Liver (tissue), 9 donors: ENCODE data around the gene RIT1. TPM values are rescaled to one million over a fixed set of nuclear protein-coding genes. Genes with fewer than 3 reads are reported as not detected.

Source experiments
- DNase-seq: peaks from one replicate; pipeline ENCODE4 v3.0.0-alpha.2; 2017; ENCODE audit warnings: low spot score
- H3K27ac ChIP-seq, 2 donors: one replicate each; pipeline ENCODE4 v1.7.0; 2013; ENCODE audit warnings: inconsistent platforms in 2 of 2, low read length in 2 of 2, control low read depth in 1 of 2, low read depth in 1 of 2, mild to moderate bottlenecking in 1 of 2
- H3K27me3 ChIP-seq, 4 donors: one replicate each; pipeline versions ENCODE4 v1.6.1 to v1.7.0; 2013; ENCODE audit warnings: low read length in 3 of 4, inconsistent platforms in 1 of 4, mild to moderate bottlenecking in 1 of 4, moderate library complexity in 1 of 4; ENCODE audit not compliant: control insufficient read depth in 4 of 4, insufficient read depth in 4 of 4
- H3K36me3 ChIP-seq, 4 donors: one replicate each; pipeline versions ENCODE4 v1.6.1 to v1.7.0; 2013; ENCODE audit warnings: low read length in 3 of 4, mild to moderate bottlenecking in 3 of 4, low read depth in 1 of 4, moderate library complexity in 1 of 4; ENCODE audit not compliant: control insufficient read depth in 4 of 4, insufficient read depth in 3 of 4
- H3K4me1 ChIP-seq, 4 donors: one replicate each; pipeline versions ENCODE4 v1.6.1 to v1.7.0; 2013; ENCODE audit warnings: low read length in 3 of 4, mild to moderate bottlenecking in 3 of 4, moderate library complexity in 1 of 4; ENCODE audit not compliant: control insufficient read depth in 4 of 4, insufficient read depth in 4 of 4
- H3K4me3 ChIP-seq, 3 donors: one replicate each; pipeline versions ENCODE4 v1.6.1 to v1.7.0; 2013; ENCODE audit warnings: low read length in 3 of 3, control low read depth in 1 of 3, low read depth in 1 of 3, mild to moderate bottlenecking in 1 of 3
- H3K9ac ChIP-seq, 2 donors: one replicate each; pipeline ENCODE4 v1.7.0; 2013; ENCODE audit warnings: low read length in 2 of 2, mild to moderate bottlenecking in 2 of 2, moderate library complexity in 2 of 2, control low read depth in 1 of 2, low read depth in 1 of 2
- H3K9me3 ChIP-seq, 4 donors: one replicate each; pipeline versions ENCODE4 v1.6.1 to v1.7.0; 2013; ENCODE audit warnings: low read length in 3 of 4; ENCODE audit not compliant: control insufficient read depth in 4 of 4
- FOXA1 ChIP-seq: IDR thresholded peaks from 2 replicates; pipeline ENCODE4 v1.6.1; 2016; ENCODE audit warnings: antibody characterized with exemption
- FOXA2 ChIP-seq: IDR thresholded peaks from 2 replicates; pipeline ENCODE4 v1.6.1; 2016; ENCODE audit warnings: antibody characterized with exemption
- GABPA ChIP-seq, 2 donors: IDR thresholded peaks in 1 of 2; conservative IDR thresholded peaks in 1 of 2; 2 replicates each; pipeline ENCODE4 v1.6.1; 2016; ENCODE audit warnings: antibody characterized with exemption in 2 of 2, mild to moderate bottlenecking in 1 of 2, moderate library complexity in 1 of 2
- HNF4A ChIP-seq, 2 donors: conservative IDR thresholded peaks; 2 replicates each; pipeline ENCODE4 v1.6.1; 2016; ENCODE audit warnings: antibody characterized with exemption in 2 of 2, mild to moderate bottlenecking in 2 of 2
- HNF4G ChIP-seq: IDR thresholded peaks from 2 replicates; pipeline ENCODE4 v1.6.1; 2016; ENCODE audit warnings: antibody characterized with exemption
- JUND ChIP-seq, 2 donors: IDR thresholded peaks; 2 replicates each; pipeline ENCODE4 v1.6.1; 2016; ENCODE audit warnings: antibody characterized with exemption in 2 of 2
- NR2F2 ChIP-seq: IDR thresholded peaks from 2 replicates; pipeline ENCODE4 v1.6.1; 2016; ENCODE audit warnings: antibody characterized with exemption
- RAD21 ChIP-seq, 2 donors: IDR thresholded peaks; 2 replicates each; pipeline ENCODE4 v1.6.1; 2016; ENCODE audit warnings: antibody characterized with exemption in 2 of 2, mild to moderate bottlenecking in 2 of 2
- RXRA ChIP-seq, 2 donors: IDR thresholded peaks; 2 replicates each; pipeline ENCODE4 v1.6.1; 2017 to 2018; ENCODE audit warnings: antibody characterized with exemption in 2 of 2, mild to moderate bottlenecking in 1 of 2
- SP1 ChIP-seq: IDR thresholded peaks from 2 replicates; pipeline ENCODE4 v1.6.1; 2018; ENCODE audit warnings: antibody characterized with exemption, mild to moderate bottlenecking
- TAF1 ChIP-seq: conservative IDR thresholded peaks from 2 replicates; pipeline ENCODE4 v1.6.1; 2016; ENCODE audit warnings: antibody characterized with exemption, mild to moderate bottlenecking
- YY1 ChIP-seq: IDR thresholded peaks from 2 replicates; pipeline ENCODE4 v1.6.1; 2016; ENCODE audit warnings: antibody characterized with exemption, mild to moderate bottlenecking
- WGBS: extraction: QIAGEN DNeasy Blood & Tissue Kit; methylation state at CpG from one replicate; pipeline ENCODE4 v1.1.7; 2013; 5-methylcytosine and 5-hydroxymethylcytosine counted together
- polyA plus RNA-seq, 2 donors: library from polyadenylated mRNA; stranded (reverse) in 1 of 2; unstranded in 1 of 2; fragments of 200-250 nt in 1 of 2; fragments of >200 nt in 1 of 2; fragmentation: Nextera tagmentation in 1 of 2; extraction: Ambion mirVana in 1 of 2; gene quantifications; one replicate each; pipeline versions ENCODE4 v1.2.1 to v1.2.3, GENCODE V29; 2013 to 2015
- total RNA-seq, 2 donors: library from RNA; depleted of rRNA; stranded (reverse); fragments of >200 nt; gene quantifications; one replicate each; pipeline ENCODE4 v1.2.3, GENCODE V29; 2014
- TF ChIP-seq, protein P1 (sequence below): IDR thresholded peaks from 2 replicates; pipeline ENCODE4 v1.6.1; 2016; ENCODE audit warnings: antibody characterized with exemption, mild to moderate bottlenecking
- TF ChIP-seq, protein P2 (sequence below): IDR thresholded peaks from 2 replicates; pipeline ENCODE4 v1.6.1; 2016; ENCODE audit warnings: antibody characterized with exemption
- TF ChIP-seq, protein P3 (sequence below): IDR thresholded peaks from 2 replicates; pipeline ENCODE4 v1.6.1; 2016; ENCODE audit warnings: antibody characterized with exemption
- TF ChIP-seq, protein P4 (sequence below): IDR thresholded peaks from 2 replicates; pipeline ENCODE4 v1.6.1; 2016; ENCODE audit warnings: antibody characterized with exemption
- donor health status: healthy.
- donor health status: healthy.
- donor health status: healthy.
- donor health status: healthy.
- donor health status: healthy.

Gene RIT1
- total and polyA plus RNA-seq, 4 donors, result 3.1 to 14.3 (median 8.1) TPM

DNA sequence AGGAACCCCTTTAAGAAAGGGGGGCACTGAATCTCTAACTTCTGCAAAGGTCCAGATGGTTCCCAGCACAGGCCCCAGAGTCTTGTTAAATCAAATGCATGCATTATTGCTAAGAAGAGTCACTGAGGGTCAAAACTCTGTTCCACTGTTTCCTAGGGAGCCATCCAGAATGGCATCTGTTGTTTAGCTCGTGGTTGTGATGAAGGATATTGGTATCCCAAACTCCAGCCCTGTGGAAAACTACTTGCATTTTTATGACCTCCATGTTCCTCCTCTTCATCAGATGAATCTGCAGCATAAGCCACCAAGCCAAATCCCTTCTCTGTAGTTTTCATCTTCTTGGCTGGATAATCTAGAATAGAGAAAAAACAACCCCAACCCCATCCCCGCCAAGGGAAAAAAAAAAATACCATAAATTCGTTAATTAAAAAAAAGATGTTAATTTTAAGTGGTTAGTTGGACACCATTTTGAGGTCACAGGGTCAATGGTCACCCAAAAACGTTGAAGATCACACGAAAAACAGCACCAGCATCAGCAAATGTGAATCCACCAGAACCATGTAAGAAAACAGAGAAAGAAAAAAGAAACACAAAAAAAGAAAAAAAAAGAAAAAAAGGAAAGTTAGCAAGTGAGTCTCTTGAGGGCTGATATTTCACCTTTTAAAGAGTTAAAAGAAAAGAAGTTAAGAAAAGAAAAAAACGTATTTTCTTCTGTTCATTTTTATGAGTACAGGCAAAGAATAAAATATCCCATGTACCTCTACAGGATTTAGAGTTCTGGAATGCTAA lies 3.0 kb upstream of the RIT1 start:
- no peak for DNase-seq
- H3K4me1 ChIP-seq, result peaks cover 0 to 11% (median 10%) of the 10 kb centered on the region in 4 donors
- H3K9me3 ChIP-seq, result no peaks in the 10 kb centered on the region
- H3K36me3 ChIP-seq, result peaks cover 9 to 66% (median 53%) of the 10 kb centered on the region in 4 donors
- TF ChIP-seq RXRA (IDR thresholded peaks at IDR 0.05) (no peak), RAD21 (IDR thresholded peaks at IDR 0.05) (no peak), FOXA2 (no peak)
- H3K27me3 ChIP-seq, result no peaks in the 10 kb centered on the region
- 77% methylated on average over 6 of the region's 6 CpGs for WGBS
- H3K4me3 ChIP-seq, result no peak overlapping the region
- H3K27ac ChIP-seq, result no peak overlapping the region
- H3K9ac ChIP-seq, result no peak overlapping the region

DNA sequence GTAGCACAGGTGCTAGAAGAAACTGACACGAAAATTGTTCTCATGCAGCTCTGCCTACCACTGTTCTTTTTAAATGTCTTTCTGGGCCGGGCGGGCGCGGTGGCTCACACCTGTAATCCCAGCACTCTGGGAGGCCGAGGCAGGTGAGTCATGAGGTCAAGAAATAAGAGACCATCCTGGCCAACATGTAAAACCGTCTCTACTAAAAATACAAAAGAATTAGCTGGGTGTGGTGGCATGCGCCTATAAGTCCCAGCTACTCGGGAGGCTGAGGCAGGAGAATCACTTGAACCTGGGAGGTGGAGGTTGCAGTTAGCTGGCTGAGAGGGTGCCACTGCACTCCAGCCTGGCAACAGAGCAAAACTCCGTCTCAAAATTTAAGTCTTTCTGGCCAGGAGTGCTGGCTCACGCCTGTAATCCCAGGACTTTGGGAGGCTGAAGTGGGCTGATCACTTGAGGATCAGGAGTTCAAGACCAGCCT lies 947 bp upstream of the RIT1 start:
- WGBS, result 88% methylated on average over 11 of the region's 11 CpGs
- Histone ChIP-seq H3K27me3 (no peaks in the 10 kb centered on the region), H3K4me1 (peaks cover 0 to 11% (median 10%) of the 10 kb centered on the region in 4 donors), H3K36me3 (peaks cover 9 to 54% (median 42%) of the 10 kb centered on the region in 4 donors), H3K4me3 (no peak overlapping the region), H3K9me3 (no peaks in the 10 kb centered on the region), H3K9ac (no peak overlapping the region), H3K27ac (peak overlapping the region; percentile 76 to 78)
- TF ChIP-seq FOXA2, result no peak
- TF ChIP-seq, protein P1, sequence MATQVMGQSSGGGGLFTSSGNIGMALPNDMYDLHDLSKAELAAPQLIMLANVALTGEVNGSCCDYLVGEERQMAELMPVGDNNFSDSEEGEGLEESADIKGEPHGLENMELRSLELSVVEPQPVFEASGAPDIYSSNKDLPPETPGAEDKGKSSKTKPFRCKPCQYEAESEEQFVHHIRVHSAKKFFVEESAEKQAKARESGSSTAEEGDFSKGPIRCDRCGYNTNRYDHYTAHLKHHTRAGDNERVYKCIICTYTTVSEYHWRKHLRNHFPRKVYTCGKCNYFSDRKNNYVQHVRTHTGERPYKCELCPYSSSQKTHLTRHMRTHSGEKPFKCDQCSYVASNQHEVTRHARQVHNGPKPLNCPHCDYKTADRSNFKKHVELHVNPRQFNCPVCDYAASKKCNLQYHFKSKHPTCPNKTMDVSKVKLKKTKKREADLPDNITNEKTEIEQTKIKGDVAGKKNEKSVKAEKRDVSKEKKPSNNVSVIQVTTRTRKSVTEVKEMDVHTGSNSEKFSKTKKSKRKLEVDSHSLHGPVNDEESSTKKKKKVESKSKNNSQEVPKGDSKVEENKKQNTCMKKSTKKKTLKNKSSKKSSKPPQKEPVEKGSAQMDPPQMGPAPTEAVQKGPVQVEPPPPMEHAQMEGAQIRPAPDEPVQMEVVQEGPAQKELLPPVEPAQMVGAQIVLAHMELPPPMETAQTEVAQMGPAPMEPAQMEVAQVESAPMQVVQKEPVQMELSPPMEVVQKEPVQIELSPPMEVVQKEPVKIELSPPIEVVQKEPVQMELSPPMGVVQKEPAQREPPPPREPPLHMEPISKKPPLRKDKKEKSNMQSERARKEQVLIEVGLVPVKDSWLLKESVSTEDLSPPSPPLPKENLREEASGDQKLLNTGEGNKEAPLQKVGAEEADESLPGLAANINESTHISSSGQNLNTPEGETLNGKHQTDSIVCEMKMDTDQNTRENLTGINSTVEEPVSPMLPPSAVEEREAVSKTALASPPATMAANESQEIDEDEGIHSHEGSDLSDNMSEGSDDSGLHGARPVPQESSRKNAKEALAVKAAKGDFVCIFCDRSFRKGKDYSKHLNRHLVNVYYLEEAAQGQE, result no peak
- no peak for TF ChIP-seq JUND (IDR thresholded peaks at IDR 0.05)
- TF ChIP-seq NR2F2, result no peak
- DNase-seq, result no peak

DNA sequence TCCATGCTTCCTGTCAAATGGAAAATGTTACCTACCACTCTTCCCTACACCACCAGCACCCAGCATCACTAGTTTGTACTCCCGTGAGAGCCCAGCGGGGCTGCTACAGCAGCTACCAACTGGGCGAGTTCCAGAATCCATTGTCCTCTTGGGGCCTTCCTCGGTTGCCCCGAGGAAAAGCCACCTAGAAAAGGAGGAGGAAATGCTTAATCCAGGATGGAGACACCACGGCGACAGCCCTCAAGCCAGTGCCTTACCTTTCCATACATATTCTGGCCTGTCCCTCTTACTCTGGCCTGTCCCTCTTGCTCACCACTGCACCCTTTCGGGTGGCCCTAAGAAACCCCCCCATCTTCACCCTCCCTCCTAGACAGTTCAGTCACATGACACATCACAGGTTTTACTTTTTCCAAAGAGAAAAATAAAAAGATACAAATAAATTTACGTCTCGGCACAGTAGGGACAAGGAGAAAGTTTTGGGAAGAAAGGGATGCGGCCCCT lies 478 bp downstream of the RIT1 start:
- H3K9me3 ChIP-seq, result no peaks in the 10 kb centered on the region
- peaks cover 0 to 11% (median 10%) of the 10 kb centered on the region in 4 donors for H3K4me1 ChIP-seq
- peak overlapping the region; percentile 30 to 72 for H3K9ac ChIP-seq
- H3K27me3 ChIP-seq, result no peaks in the 10 kb centered on the region
- H3K36me3 ChIP-seq, result peaks cover 7 to 44% (median 31%) of the 10 kb centered on the region in 4 donors
- peak overlapping the region; percentile 84 to 97 (median 88) for H3K4me3 ChIP-seq
- WGBS, result 7% methylated on average over 11 of the region's 11 CpGs
- peak; percentile 38 for DNase-seq
- H3K27ac ChIP-seq, result peak overlapping the region; percentile 76 to 78
- TF ChIP-seq NR2F2 (no peak), JUND (IDR thresholded peaks at IDR 0.05) (no peak), RAD21 (IDR thresholded peaks at IDR 0.05) (no peak), SP1 (no peak), HNF4G (no peak), FOXA1 (no peak), YY1 (no peak), HNF4A (conservative IDR thresholded peaks at IDR 0.05) (no peak), TAF1 (no peak), GABPA (IDR thresholded peaks at IDR 0.05 in 1 of 2, conservative IDR thresholded peaks at IDR 0.05 in 1 of 2) (no peak), FOXA2 (no peak)
- TF ChIP-seq, protein P2, sequence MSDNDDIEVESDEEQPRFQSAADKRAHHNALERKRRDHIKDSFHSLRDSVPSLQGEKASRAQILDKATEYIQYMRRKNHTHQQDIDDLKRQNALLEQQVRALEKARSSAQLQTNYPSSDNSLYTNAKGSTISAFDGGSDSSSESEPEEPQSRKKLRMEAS, result no peak
- TF ChIP-seq, protein P1, result no peak
- TF ChIP-seq, protein P3, sequence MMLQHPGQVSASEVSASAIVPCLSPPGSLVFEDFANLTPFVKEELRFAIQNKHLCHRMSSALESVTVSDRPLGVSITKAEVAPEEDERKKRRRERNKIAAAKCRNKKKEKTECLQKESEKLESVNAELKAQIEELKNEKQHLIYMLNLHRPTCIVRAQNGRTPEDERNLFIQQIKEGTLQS, result no peak
- TF ChIP-seq, protein P4, sequence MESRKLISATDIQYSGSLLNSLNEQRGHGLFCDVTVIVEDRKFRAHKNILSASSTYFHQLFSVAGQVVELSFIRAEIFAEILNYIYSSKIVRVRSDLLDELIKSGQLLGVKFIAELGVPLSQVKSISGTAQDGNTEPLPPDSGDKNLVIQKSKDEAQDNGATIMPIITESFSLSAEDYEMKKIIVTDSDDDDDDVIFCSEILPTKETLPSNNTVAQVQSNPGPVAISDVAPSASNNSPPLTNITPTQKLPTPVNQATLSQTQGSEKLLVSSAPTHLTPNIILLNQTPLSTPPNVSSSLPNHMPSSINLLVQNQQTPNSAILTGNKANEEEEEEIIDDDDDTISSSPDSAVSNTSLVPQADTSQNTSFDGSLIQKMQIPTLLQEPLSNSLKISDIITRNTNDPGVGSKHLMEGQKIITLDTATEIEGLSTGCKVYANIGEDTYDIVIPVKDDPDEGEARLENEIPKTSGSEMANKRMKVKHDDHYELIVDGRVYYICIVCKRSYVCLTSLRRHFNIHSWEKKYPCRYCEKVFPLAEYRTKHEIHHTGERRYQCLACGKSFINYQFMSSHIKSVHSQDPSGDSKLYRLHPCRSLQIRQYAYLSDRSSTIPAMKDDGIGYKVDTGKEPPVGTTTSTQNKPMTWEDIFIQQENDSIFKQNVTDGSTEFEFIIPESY, result no peak
